IPS-18a (cell line): ENCODE results near the gene WDR7.

ENCODE experiments used
- H3K27ac ChIP-seq: one replicate; pipeline ENCODE4 v1.5.1; 2013; ENCODE audit warnings: low read length
- H3K27me3 ChIP-seq: one replicate; pipeline ENCODE4 v1.6.1; 2013; ENCODE audit warnings: mild to moderate bottlenecking, low read length; ENCODE audit not compliant: control insufficient read depth, insufficient read depth
- H3K36me3 ChIP-seq: one replicate; pipeline ENCODE4 v1.6.1; 2013; ENCODE audit warnings: low read depth, low read length; ENCODE audit not compliant: control insufficient read depth
- H3K4me1 ChIP-seq: one replicate; pipeline ENCODE4 v1.6.1; 2013; ENCODE audit warnings: low read depth, low read length; ENCODE audit not compliant: control insufficient read depth
- H3K4me3 ChIP-seq: one replicate; pipeline ENCODE4 v1.5.1; 2013; ENCODE audit warnings: low read length
- H3K9ac ChIP-seq: one replicate; pipeline ENCODE4 v1.6.1; 2013; ENCODE audit warnings: mild to moderate bottlenecking, low read length, moderate library complexity
- H3K9me3 ChIP-seq: one replicate; pipeline ENCODE4 v1.6.1; 2013; ENCODE audit warnings: low read depth, low read length; ENCODE audit not compliant: control insufficient read depth

The WDR7 gene

DNA sequence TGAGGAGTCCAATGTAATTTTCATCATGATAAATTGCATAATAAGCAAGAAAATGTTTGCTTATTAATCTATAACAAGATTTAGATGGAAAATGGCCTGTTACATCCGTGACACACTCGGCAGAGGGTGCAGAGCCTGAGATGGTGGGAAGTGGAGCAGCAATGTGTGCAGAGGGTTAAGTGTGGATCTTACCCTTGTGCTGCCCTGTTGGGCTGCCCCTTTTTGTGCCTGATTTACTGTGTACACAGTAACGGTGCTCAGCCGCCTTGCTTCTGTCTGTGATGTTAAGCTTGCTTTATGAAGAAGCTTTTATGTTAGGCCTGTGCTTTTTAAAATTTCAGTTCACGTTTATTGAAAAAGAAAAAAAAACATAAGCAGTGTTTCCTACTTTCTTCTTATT lies 275.6 kb downstream of the WDR7 start:
- no peaks in the 10 kb centered on the region for H3K36me3 ChIP-seq
- no peak overlapping the region for H3K9ac ChIP-seq
- H3K4me3 ChIP-seq = no peak overlapping the region
- no peak overlapping the region for H3K27ac ChIP-seq
- no peaks in the 10 kb centered on the region for H3K27me3 ChIP-seq
- no peaks in the 10 kb centered on the region for H3K9me3 ChIP-seq
- peaks cover 6% of the 10 kb centered on the region for H3K4me1 ChIP-seq

DNA sequence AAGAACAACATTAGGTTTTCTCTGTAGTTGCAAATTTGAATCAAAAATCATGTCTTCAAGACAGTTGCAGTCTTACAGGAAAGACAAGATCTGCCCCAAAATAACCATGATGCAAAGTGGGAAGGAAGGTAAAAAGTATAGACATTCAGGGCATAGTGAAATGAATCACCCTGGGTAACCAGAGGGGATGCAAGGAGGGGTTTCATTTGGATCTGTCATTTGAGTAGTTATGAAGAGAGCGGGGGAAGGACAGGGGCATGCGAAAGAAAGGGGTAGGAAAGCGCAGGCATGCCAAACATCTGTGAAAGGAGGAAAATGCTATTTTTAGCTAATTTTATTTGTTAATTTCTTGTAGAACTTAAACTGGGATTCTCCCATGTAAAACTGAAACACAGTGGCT lies 276.6 kb downstream of the WDR7 start:
- no peak overlapping the region for H3K4me3 ChIP-seq
- H3K9me3 ChIP-seq = no peaks in the 10 kb centered on the region
- H3K27ac ChIP-seq = no peak overlapping the region
- H3K27me3 ChIP-seq = no peaks in the 10 kb centered on the region
- H3K9ac ChIP-seq = no peak overlapping the region
- H3K36me3 ChIP-seq = no peaks in the 10 kb centered on the region
- peaks cover 6% of the 10 kb centered on the region for H3K4me1 ChIP-seq

- H3K27me3 ChIP-seq = no peaks in the 10 kb centered on the region
- H3K36me3 ChIP-seq = no peaks in the 10 kb centered on the region
- no peak overlapping the region for H3K4me3 ChIP-seq
- no peaks in the 10 kb centered on the region for H3K4me1 ChIP-seq
- no peaks in the 10 kb centered on the region for H3K9me3 ChIP-seq
- H3K27ac ChIP-seq = no peak overlapping the region
- H3K9ac ChIP-seq = no peak overlapping the region
Observed at GRCh38 chr18:56929886-56930285, 278.7 kb downstream of the WDR7 start.

DNA sequence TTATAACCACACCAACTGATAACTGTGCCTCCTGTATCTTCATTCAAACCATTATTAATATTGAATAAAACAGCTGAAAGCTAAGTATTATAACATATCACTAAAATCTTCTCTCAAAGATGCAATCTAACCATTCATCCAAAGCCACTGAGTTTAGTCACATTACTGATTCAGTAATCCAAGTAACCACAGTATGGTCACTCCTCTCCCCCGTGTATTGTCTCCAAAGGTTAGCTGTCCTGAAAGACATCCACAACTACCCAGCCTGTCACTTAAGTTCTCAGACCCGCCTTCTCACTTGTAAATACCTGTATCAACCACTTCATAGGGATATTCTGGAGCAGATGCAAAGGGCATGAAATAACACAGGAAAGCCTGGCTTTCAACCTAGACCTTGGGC lies 282.3 kb downstream of the WDR7 start:
- no peaks in the 10 kb centered on the region for H3K4me1 ChIP-seq
- H3K9me3 ChIP-seq = no peaks in the 10 kb centered on the region
- no peak overlapping the region for H3K4me3 ChIP-seq
- no peaks in the 10 kb centered on the region for H3K36me3 ChIP-seq
- H3K27ac ChIP-seq = no peak overlapping the region
- no peaks in the 10 kb centered on the region for H3K27me3 ChIP-seq
- no peak overlapping the region for H3K9ac ChIP-seq

DNA sequence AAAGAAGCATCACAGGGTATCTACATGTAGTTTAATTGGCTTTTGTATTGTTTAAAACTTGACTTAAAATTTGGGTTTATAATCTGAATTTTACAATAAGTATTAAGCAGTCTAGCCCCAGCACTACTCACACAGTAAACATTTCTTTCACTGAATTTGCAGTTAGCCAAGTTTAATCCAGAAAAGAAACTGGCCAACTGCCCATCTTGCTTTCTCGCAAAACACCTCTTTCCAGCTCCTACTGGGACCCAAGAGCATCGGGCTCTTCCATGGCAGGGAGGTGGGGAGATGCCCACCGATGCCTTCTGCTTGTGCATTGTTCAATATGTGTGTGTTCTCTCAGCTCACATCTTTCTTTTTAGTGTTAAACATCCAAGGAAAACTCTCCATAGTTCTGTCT lies 283.0 kb downstream of the WDR7 start:
- H3K27ac ChIP-seq = no peak overlapping the region
- no peaks in the 10 kb centered on the region for H3K27me3 ChIP-seq
- H3K9ac ChIP-seq = no peak overlapping the region
- no peaks in the 10 kb centered on the region for H3K4me1 ChIP-seq
- H3K9me3 ChIP-seq = no peaks in the 10 kb centered on the region
- H3K4me3 ChIP-seq = no peak overlapping the region
- H3K36me3 ChIP-seq = no peaks in the 10 kb centered on the region

- H3K36me3 ChIP-seq = no peaks in the 10 kb centered on the region
- H3K9me3 ChIP-seq = no peaks in the 10 kb centered on the region
Observed at GRCh38 chr18:56934906-56935305, 283.7 kb downstream of the WDR7 start.

GRCh38 chr18:56935434-56936040 lies 284.4 kb downstream of the WDR7 start:
- no peak overlapping the region for H3K27ac ChIP-seq
- no peaks in the 10 kb centered on the region for H3K27me3 ChIP-seq

More at GRCh38 chr18:56934906-56935305, 283.7 kb downstream of the WDR7 start:
- Histone ChIP-seq H3K27ac (no peak overlapping the region), H3K9ac (no peak overlapping the region), H3K4me1 (no peaks in the 10 kb centered on the region), H3K4me3 (no peak overlapping the region), H3K27me3 (no peaks in the 10 kb centered on the region)

GRCh38 chr18:56936457-56936856 lies 285.3 kb downstream of the WDR7 start:
- Histone ChIP-seq H3K4me1 (peaks cover 10% of the 10 kb centered on the region), H3K9ac (no peak overlapping the region), H3K9me3 (no peaks in the 10 kb centered on the region), H3K27ac (no peak overlapping the region), H3K27me3 (no peaks in the 10 kb centered on the region), H3K4me3 (no peak overlapping the region), H3K36me3 (no peaks in the 10 kb centered on the region)

More at GRCh38 chr18:56935434-56936040, 284.4 kb downstream of the WDR7 start:
- Histone ChIP-seq H3K4me3 (no peak overlapping the region), H3K9ac (no peak overlapping the region), H3K4me1 (peaks cover 6% of the 10 kb centered on the region), H3K36me3 (no peaks in the 10 kb centered on the region), H3K9me3 (no peaks in the 10 kb centered on the region)

- Histone ChIP-seq H3K9ac (no peak overlapping the region), H3K4me3 (no peak overlapping the region), H3K27ac (no peak overlapping the region), H3K36me3 (no peaks in the 10 kb centered on the region), H3K27me3 (no peaks in the 10 kb centered on the region), H3K9me3 (no peaks in the 10 kb centered on the region), H3K4me1 (peaks cover 10% of the 10 kb centered on the region)
Observed at GRCh38 chr18:56937874-56938430, 286.8 kb downstream of the WDR7 start.

DNA sequence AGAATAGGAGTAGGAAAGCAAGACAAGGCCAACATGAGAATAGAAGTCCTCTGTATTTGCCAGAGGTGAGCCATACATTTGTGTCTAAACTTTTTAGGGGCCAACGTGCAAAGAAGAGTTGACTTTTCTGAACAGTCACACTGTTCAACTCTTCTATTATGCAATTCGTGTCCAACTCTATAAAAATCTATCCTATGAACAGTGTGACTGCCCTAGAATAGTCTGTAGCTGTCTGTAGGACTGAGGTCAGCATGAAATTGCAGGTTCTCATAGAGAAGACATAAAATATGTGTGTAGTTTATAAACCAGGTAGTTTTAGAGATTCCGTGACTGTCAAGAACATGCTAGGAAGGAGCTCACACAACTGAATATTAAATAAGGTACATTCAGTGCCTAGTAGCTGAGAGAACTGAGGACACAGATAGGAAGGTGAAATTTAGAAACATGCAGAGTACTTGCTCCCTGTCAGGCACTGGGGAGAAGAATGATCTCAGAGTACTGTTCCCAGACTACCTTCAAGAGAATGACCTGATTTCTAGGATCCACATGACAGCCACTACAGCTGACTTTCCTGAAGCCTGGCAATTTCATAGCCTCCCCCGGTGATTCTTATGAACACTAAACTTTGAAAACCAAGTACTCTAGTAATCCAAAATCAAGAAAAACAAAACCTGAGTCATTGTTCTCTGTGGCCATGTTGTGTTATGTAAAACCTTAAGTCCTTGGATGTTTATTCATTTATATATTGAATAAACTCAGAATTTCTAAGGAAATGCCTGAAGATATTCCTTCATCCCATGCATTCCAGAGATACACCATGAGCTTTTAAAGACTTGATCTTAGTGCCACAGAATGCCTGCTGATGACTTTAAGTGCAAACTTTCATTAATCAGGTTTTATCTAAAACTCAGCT lies 294.3 kb downstream of the WDR7 start:
- Histone ChIP-seq H3K4me1 (peaks cover 6% of the 10 kb centered on the region), H3K4me3 (no peak overlapping the region), H3K9ac (no peak overlapping the region), H3K9me3 (no peaks in the 10 kb centered on the region), H3K27ac (no peak overlapping the region), H3K36me3 (no peaks in the 10 kb centered on the region), H3K27me3 (no peaks in the 10 kb centered on the region)

- H3K27ac ChIP-seq = no peak overlapping the region
- no peak overlapping the region for H3K4me3 ChIP-seq
- no peaks in the 10 kb centered on the region for H3K9me3 ChIP-seq
- no peak overlapping the region for H3K9ac ChIP-seq
- no peaks in the 10 kb centered on the region for H3K36me3 ChIP-seq
- no peaks in the 10 kb centered on the region for H3K4me1 ChIP-seq
- no peaks in the 10 kb centered on the region for H3K27me3 ChIP-seq
Observed at GRCh38 chr18:56947236-56947635, 296.1 kb downstream of the WDR7 start.
